ENCODE measurements around the gene PRIM2. TPM values are rescaled to one million over a fixed set of nuclear protein-coding genes. Genes with fewer than 3 reads are reported as not detected.
"Not testable (repeated sequence)": the region's sequence is repeated elsewhere in the genome, so short reads cannot be mapped to it uniquely, and the experiment has no call there.

Gene PRIM2
- total RNA-seq, 4 donors from 2014 or later = 8.5 to 14.6 (median 11.0) TPM

- not testable (repeated sequence) for H3K36me3 ChIP-seq; DNase-seq (ENCODE audit: low spot score in 2 of 2); H3K4me3 ChIP-seq; H3K27ac ChIP-seq; H3K27me3 ChIP-seq; H3K9me3 ChIP-seq; H3K4me1 ChIP-seq
- WGBS = 41% methylated on average over 2 of the region's 2 CpGs
These were observed 205.8 kb downstream of the PRIM2 start for GRCh38 chr6:57523221-57523620.

- H3K27me3 ChIP-seq; H3K4me3 ChIP-seq; H3K27ac ChIP-seq; DNase-seq (ENCODE audit: low spot score in 2 of 2); H3K4me1 ChIP-seq; H3K36me3 ChIP-seq; H3K9me3 ChIP-seq: not testable (repeated sequence)
- 83% methylated on average over 1 of the region's 1 CpG for WGBS
These were observed 212.3 kb downstream of the PRIM2 start for GRCh38 chr6:57529755-57530154.

GRCh38 chr6:57532660-57533059, 215.2 kb downstream of the PRIM2 start:
- H3K27ac ChIP-seq; H3K36me3 ChIP-seq; H3K4me3 ChIP-seq; DNase-seq (ENCODE audit: low spot score in 2 of 2); H3K4me1 ChIP-seq; H3K27me3 ChIP-seq; H3K9me3 ChIP-seq: not testable (repeated sequence)
- 86% methylated on average over 2 of the region's 2 CpGs for WGBS

- not testable (repeated sequence) for DNase-seq (ENCODE audit: low spot score in 2 of 2); H3K4me3 ChIP-seq; H3K27ac ChIP-seq; H3K27me3 ChIP-seq; H3K9me3 ChIP-seq; H3K36me3 ChIP-seq; H3K4me1 ChIP-seq
- 92% methylated on average over 2 of the region's 2 CpGs for whole genome bisulfite sequencing
These were observed 217.7 kb downstream of the PRIM2 start for GRCh38 chr6:57535121-57535520.

- 73% methylated on average over 1 of the region's 1 CpG for WGBS
- not testable (repeated sequence) for H3K9me3 ChIP-seq; H3K36me3 ChIP-seq; H3K27ac ChIP-seq; DNase-seq (ENCODE audit: low spot score in 2 of 2); H3K27me3 ChIP-seq; H3K4me1 ChIP-seq; H3K4me3 ChIP-seq
These were observed 218.6 kb downstream of the PRIM2 start for GRCh38 chr6:57535994-57536393.

GRCh38 chr6:57537916-57538315, 220.5 kb downstream of the PRIM2 start:
- not testable (repeated sequence) for H3K36me3 ChIP-seq; H3K4me1 ChIP-seq; H3K27ac ChIP-seq; DNase-seq (ENCODE audit: low spot score in 2 of 2); H3K9me3 ChIP-seq; H3K4me3 ChIP-seq; H3K27me3 ChIP-seq
- 89% methylated on average over 3 of the region's 3 CpGs for WGBS

- H3K27me3 ChIP-seq; H3K36me3 ChIP-seq; H3K4me1 ChIP-seq; DNase-seq (ENCODE audit: low spot score in 2 of 2); H3K27ac ChIP-seq; H3K4me3 ChIP-seq; H3K9me3 ChIP-seq: not testable (repeated sequence)
- WGBS = no CpG with 5 or more reads among the region's 4 CpGs
These were observed 234.5 kb downstream of the PRIM2 start for GRCh38 chr6:57551961-57552360.

GRCh38 chr6:57557855-57558254, 240.4 kb downstream of the PRIM2 start:
- not testable (repeated sequence) for H3K36me3 ChIP-seq
- 97% methylated on average over 2 of the region's 2 CpGs for WGBS

GRCh38 chr6:57559170-57559569, 241.7 kb downstream of the PRIM2 start:
- not testable (repeated sequence) for H3K27ac ChIP-seq; H3K4me3 ChIP-seq; H3K9me3 ChIP-seq; DNase-seq (ENCODE audit: low spot score in 2 of 2); H3K36me3 ChIP-seq; H3K27me3 ChIP-seq; H3K4me1 ChIP-seq

More at GRCh38 chr6:57557855-57558254, 240.4 kb downstream of the PRIM2 start:
- not testable (repeated sequence) for DNase-seq (ENCODE audit: low spot score in 2 of 2); H3K4me1 ChIP-seq; H3K9me3 ChIP-seq; H3K27me3 ChIP-seq; H3K4me3 ChIP-seq; H3K27ac ChIP-seq

GRCh38 chr6:57562233-57562632, 244.8 kb downstream of the PRIM2 start:
- not testable (repeated sequence) for H3K4me1 ChIP-seq; H3K27ac ChIP-seq; H3K9me3 ChIP-seq; DNase-seq (ENCODE audit: low spot score in 2 of 2); H3K4me3 ChIP-seq; H3K36me3 ChIP-seq; H3K27me3 ChIP-seq
- WGBS = 94% methylated on average over 3 of the region's 3 CpGs

- 95% methylated on average over 4 of the region's 4 CpGs for WGBS
- not testable (repeated sequence) for H3K4me1 ChIP-seq; H3K36me3 ChIP-seq; H3K27ac ChIP-seq; DNase-seq (ENCODE audit: low spot score in 2 of 2); H3K4me3 ChIP-seq; H3K27me3 ChIP-seq; H3K9me3 ChIP-seq
These were observed 254.7 kb downstream of the PRIM2 start for GRCh38 chr6:57572119-57572518.

GRCh38 chr6:57572844-57573243, 255.4 kb downstream of the PRIM2 start:
- not testable (repeated sequence) for H3K4me1 ChIP-seq; DNase-seq (ENCODE audit: low spot score in 2 of 2)

GRCh38 chr6:57577023-57577422, 259.6 kb downstream of the PRIM2 start:
- DNase-seq (ENCODE audit: low spot score in 2 of 2) = not testable (repeated sequence)
- 56% methylated on average over 1 of the region's 1 CpG for WGBS

More at GRCh38 chr6:57572844-57573243, 255.4 kb downstream of the PRIM2 start:
- 100% methylated on average over 1 of the region's 1 CpG for WGBS
- H3K4me3 ChIP-seq, H3K27ac ChIP-seq, H3K27me3 ChIP-seq, H3K9me3 ChIP-seq, H3K36me3 ChIP-seq: not testable (repeated sequence)

GRCh38 chr6:57579489-57579888, 262.1 kb downstream of the PRIM2 start:
- H3K4me1 ChIP-seq; H3K9me3 ChIP-seq; H3K27me3 ChIP-seq; H3K27ac ChIP-seq; DNase-seq (ENCODE audit: low spot score in 2 of 2); H3K36me3 ChIP-seq; H3K4me3 ChIP-seq: not testable (repeated sequence)

More at GRCh38 chr6:57577023-57577422, 259.6 kb downstream of the PRIM2 start:
- H3K36me3 ChIP-seq, H3K27me3 ChIP-seq, H3K9me3 ChIP-seq, H3K4me3 ChIP-seq, H3K27ac ChIP-seq, H3K4me1 ChIP-seq: not testable (repeated sequence)

GRCh38 chr6:57581586-57581985, 264.2 kb downstream of the PRIM2 start:
- 84% methylated on average over 3 of the region's 3 CpGs for WGBS
- DNase-seq (ENCODE audit: low spot score in 2 of 2) = not testable (repeated sequence)

More at GRCh38 chr6:57581586-57581985, 264.2 kb downstream of the PRIM2 start:
- not testable (repeated sequence) for H3K4me3 ChIP-seq, H3K27me3 ChIP-seq, H3K27ac ChIP-seq, H3K9me3 ChIP-seq, H3K36me3 ChIP-seq, H3K4me1 ChIP-seq
